ENCODE measurements around the gene SLC16A9.
"Not testable (repeated sequence)": the region's sequence is repeated elsewhere in the genome, so short reads cannot be mapped to it uniquely, and the experiment has no call there.

The SLC16A9 gene

DNA sequence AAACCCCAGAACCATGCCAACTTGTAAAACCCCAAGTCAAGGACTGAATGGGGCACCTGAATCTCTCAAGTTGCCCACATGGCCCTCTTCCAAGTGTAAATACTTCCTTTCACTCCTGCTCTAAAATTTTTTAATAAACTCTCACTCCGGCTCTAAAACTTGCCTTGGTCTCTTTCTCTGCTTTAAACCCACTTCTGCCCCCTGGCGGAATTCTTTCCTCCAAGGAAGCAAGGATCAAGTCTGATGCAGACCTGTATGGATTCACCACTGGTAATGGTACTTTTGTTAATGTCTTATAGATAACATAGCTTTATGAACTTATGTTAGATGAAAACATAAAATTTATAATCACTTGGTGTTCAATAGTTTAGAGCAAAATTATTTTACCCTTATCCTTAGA, 33.8 kb downstream of the SLC16A9 start:
- no peak overlapping the region for H3K4me3 ChIP-seq (replicated peaks in 1 of 2; ENCODE audit: low read depth in 2 of 2, low read length in 2 of 2)
- TF ChIP-seq CTCF (IDR thresholded peaks at IDR 0.05; ENCODE audit: low read depth, low read length) = peak; percentile 19

GRCh38 chr10:59674215-59674836, 35.3 kb downstream of the SLC16A9 start:
- peak; percentile 33 to 79 for DNase-seq (ENCODE audit: low read depth in 2 of 2)
- no peak for TF ChIP-seq CTCF (IDR thresholded peaks at IDR 0.05; ENCODE audit: low read depth, low read length)

More for the DNA sequence above, 33.8 kb downstream of the SLC16A9 start:
- DNase-seq (ENCODE audit: low read depth in 2 of 2) = peak; percentile 6 to 31

GRCh38 chr10:59672150-59672875, 37.3 kb downstream of the SLC16A9 start:
- no peak for TF ChIP-seq CTCF (IDR thresholded peaks at IDR 0.05; ENCODE audit: low read depth, low read length)

More at GRCh38 chr10:59674215-59674836, 35.3 kb downstream of the SLC16A9 start:
- no peak overlapping the region for H3K4me3 ChIP-seq (replicated peaks in 1 of 2; ENCODE audit: low read depth in 2 of 2, low read length in 2 of 2)

GRCh38 chr10:59670269-59670668, 39.4 kb downstream of the SLC16A9 start:
- TF ChIP-seq CTCF (IDR thresholded peaks at IDR 0.05; ENCODE audit: low read depth, low read length) = no peak
- H3K4me3 ChIP-seq (replicated peaks in 1 of 2; ENCODE audit: low read depth in 2 of 2, low read length in 2 of 2) = no peak overlapping the region
- no peak for DNase-seq (ENCODE audit: low read depth in 2 of 2)

More at GRCh38 chr10:59672150-59672875, 37.3 kb downstream of the SLC16A9 start:
- no peak overlapping the region for H3K4me3 ChIP-seq (replicated peaks in 1 of 2; ENCODE audit: low read depth in 2 of 2, low read length in 2 of 2)
- no peak for DNase-seq (ENCODE audit: low read depth in 2 of 2)

DNA sequence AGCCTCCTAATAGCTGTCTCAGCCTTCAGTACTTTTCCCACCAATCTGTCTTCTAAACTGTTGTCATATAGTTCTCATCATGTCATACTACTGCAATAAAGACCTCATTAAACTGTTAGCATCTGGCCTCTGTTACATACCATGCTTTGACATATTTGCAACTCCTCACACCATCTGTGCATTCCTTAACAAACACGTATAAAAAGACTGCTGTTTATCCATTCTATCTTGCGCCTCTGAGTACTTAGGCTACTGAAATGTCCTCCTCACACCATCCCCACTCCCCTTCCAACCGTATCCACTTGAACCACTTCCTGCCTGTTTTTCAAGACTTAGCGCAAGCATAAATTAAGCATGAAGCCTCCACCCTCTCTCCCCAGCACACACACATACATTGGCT, 41.6 kb downstream of the SLC16A9 start:
- no peak for TF ChIP-seq CTCF (IDR thresholded peaks at IDR 0.05; ENCODE audit: low read depth, low read length)
- DNase-seq (ENCODE audit: low read depth in 2 of 2) = no peak

GRCh38 chr10:59666310-59666709, 43.3 kb downstream of the SLC16A9 start:
- no peak for DNase-seq (ENCODE audit: low read depth in 2 of 2)
- no peak for TF ChIP-seq CTCF (IDR thresholded peaks at IDR 0.05; ENCODE audit: low read depth, low read length)
- H3K4me3 ChIP-seq (replicated peaks in 1 of 2; ENCODE audit: low read depth in 2 of 2, low read length in 2 of 2) = no peak overlapping the region

More for the DNA sequence above, 41.6 kb downstream of the SLC16A9 start:
- no peak overlapping the region for H3K4me3 ChIP-seq (replicated peaks in 1 of 2; ENCODE audit: low read depth in 2 of 2, low read length in 2 of 2)

DNA sequence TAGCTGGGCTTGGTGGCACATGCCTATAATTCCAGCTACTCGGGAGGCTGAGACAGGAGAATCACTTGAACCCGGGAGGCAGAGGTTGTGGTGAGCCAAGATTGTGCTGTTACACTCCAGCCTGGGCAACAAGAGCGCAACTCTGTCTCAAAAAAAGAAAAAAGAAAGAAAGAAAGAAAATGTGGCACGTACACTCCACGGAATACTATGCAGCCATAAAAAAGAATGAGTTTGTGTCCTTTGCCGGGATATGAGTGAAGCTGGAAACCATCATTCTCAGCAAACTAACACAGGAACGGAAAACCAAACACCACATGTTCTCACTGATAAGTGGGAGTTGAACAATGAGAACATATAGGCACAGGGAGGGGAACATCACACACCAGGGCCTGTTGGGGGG, 46.4 kb downstream of the SLC16A9 start:
- not testable (repeated sequence) for H3K4me3 ChIP-seq (replicated peaks in 1 of 2; ENCODE audit: low read depth in 2 of 2, low read length in 2 of 2); DNase-seq (ENCODE audit: low read depth in 2 of 2)
